ENCODE results near the gene IBA57.

DNA sequence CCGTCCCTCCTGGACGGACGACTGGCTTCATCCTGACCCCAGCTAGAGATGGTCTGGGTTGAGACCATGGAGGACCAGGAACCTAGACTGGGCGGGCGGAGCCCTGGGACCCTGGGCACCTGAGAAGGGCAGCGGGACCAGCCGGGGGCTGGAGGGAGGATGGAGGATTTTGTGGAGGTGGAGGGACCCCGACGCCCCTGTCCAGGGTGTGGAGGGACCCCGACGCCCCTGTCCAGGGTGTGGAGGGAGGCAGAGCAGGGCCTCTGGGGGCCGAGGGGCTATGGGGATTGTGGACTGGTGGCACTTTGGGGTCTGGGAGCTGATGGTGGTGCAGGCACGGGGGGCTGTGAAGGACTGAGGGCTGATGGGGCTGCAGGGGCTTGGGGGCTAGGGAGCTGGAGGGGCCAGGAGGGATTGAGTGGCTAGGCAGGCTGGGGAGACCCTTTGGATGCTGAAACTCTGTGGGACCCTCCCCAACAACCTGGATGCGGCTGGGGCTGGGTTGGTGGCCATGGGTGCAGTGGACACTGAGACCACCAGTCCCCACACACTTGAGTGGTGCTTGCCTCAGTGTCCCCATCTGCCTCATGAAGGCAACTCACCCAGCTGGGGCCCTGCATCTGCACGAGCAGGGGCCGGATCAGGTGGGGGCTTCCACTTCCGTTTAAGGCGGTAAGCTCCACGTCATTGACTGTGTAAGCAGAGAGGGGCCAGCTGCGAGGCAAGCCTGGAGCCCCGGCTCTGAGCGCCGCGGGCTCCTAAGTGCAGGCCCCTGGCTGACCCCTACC lies 8.5 kb upstream of the IBA57 start:
- TF ChIP-seq, protein P1, sequence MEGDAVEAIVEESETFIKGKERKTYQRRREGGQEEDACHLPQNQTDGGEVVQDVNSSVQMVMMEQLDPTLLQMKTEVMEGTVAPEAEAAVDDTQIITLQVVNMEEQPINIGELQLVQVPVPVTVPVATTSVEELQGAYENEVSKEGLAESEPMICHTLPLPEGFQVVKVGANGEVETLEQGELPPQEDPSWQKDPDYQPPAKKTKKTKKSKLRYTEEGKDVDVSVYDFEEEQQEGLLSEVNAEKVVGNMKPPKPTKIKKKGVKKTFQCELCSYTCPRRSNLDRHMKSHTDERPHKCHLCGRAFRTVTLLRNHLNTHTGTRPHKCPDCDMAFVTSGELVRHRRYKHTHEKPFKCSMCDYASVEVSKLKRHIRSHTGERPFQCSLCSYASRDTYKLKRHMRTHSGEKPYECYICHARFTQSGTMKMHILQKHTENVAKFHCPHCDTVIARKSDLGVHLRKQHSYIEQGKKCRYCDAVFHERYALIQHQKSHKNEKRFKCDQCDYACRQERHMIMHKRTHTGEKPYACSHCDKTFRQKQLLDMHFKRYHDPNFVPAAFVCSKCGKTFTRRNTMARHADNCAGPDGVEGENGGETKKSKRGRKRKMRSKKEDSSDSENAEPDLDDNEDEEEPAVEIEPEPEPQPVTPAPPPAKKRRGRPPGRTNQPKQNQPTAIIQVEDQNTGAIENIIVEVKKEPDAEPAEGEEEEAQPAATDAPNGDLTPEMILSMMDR (optimal IDR thresholded peaks at IDR 0.05 in 1 of 3, IDR thresholded peaks at IDR 0.05 in 1 of 3, conservative IDR thresholded peaks at IDR 0.05 in 1 of 3; ENCODE audit: extremely low read depth in 1 of 3, insufficient read depth in 2 of 3, low read length in 3 of 3) = no peak
- no peak for TF ChIP-seq EZH2 (IDR thresholded peaks at IDR 0.05; ENCODE audit: low read length)

Measured in keratinocyte (primary cell).